PC-9 (cell line): ENCODE measurements around the gene PPP2R2B. TPM values are rescaled to one million over a fixed set of nuclear protein-coding genes. Genes with fewer than 3 reads are reported as not detected.

Experiments
- BruUV-seq: library from RNA; stranded (reverse); fragments of 400-500 nt; replicated peaks from 2 replicates; lab custom pipeline; 2021; lab: Mats Ljungman, UMichigan
- CTCF ChIA-PET: fragments of 300-600 bp; sonication (Branson Sonifier 250); formaldehyde crosslinking; loops from one replicate; lab custom pipeline; 2022; ENCODE audit warnings: antibody characterized with exemption; lab: Charles Lee
- POLR2A ChIA-PET: fragments of 300-600 bp; sonication (Branson Sonifier 250); formaldehyde crosslinking; loops from one replicate; lab custom pipeline; 2022; ENCODE audit warnings: antibody characterized with exemption; ENCODE audit not compliant: unreplicated experiment; lab: Charles Lee
- DNase-seq, 2 experiments: peaks; one replicate each; pipeline versions ENCODE4 v3.0.0 to v3.0.0-alpha.2; 2015 to 2022; ENCODE audit warnings: mixed read lengths in 1 of 2
- H2AFZ ChIP-seq: fragments of 200-600 bp; sonication (generic); 2 replicates; pipeline ENCODE4 v1.8.1; 2017; ENCODE audit warnings: antibody characterized with exemption
- H3F3A ChIP-seq: fragments of 200-600 bp; sonication (generic); 2 replicates; pipeline ENCODE4 v1.8.1; 2017; ENCODE audit warnings: antibody characterized with exemption, mild to moderate bottlenecking, low read depth; ENCODE audit not compliant: insufficient read depth
- H3K27ac ChIP-seq: fragments of 200-600 bp; sonication (generic); 2 replicates; pipeline ENCODE4 v1.6.1; 2016; ENCODE audit warnings: mixed run types
- H3K27me3 ChIP-seq: fragments of 200-600 bp; sonication (generic); 2 replicates; pipeline ENCODE4 v1.6.1; 2016; ENCODE audit warnings: low read depth, mixed run types; ENCODE audit not compliant: insufficient read depth
- H3K36me3 ChIP-seq: fragments of 200-600 bp; sonication (generic); 2 replicates; pipeline ENCODE4 v1.6.1; 2016; ENCODE audit warnings: low read depth, mixed run types
- H3K4me1 ChIP-seq: fragments of 200-600 bp; sonication (generic); replicated peaks from 2 replicates; pipeline ENCODE4 v1.6.1; 2016; ENCODE audit warnings: mixed run types; ENCODE audit not compliant: insufficient read depth
- H3K4me2 ChIP-seq: fragments of 200-600 bp; sonication (generic); 2 replicates; pipeline ENCODE4 v1.6.1; 2017; ENCODE audit warnings: mixed run types
- H3K4me3 ChIP-seq: fragments of 200-600 bp; sonication (generic); 2 replicates; pipeline ENCODE4 v1.6.1; 2016; ENCODE audit warnings: mixed run types
- H3K79me2 ChIP-seq: fragments of 200-600 bp; sonication (generic); 2 replicates; pipeline ENCODE4 v1.6.1; 2017; ENCODE audit warnings: low read depth, mixed run types
- H3K9me2 ChIP-seq: fragments of 200-600 bp; sonication (generic); 2 replicates; pipeline ENCODE4 v1.8.1; 2017; ENCODE audit warnings: mild to moderate bottlenecking; ENCODE audit not compliant: insufficient read depth
- H3K9me3 ChIP-seq: fragments of 200-600 bp; sonication (generic); 2 replicates; pipeline ENCODE4 v1.8.1; 2016; ENCODE audit warnings: low read depth; ENCODE audit not compliant: insufficient read depth
- H4K20me1 ChIP-seq: fragments of 200-600 bp; sonication (generic); 2 replicates; pipeline ENCODE4 v1.8.1; 2017; ENCODE audit not compliant: insufficient read depth
- EZH2 ChIP-seq: fragments of 200-600 bp; sonication (generic); IDR thresholded peaks from 2 replicates; pipeline ENCODE4 v1.8.0; 2017; ENCODE audit warnings: antibody characterized with exemption, low read depth
- intact Hi-C: fragments of 100-400 bp; cut with micrococcal nuclease; formaldehyde crosslinking; loops from one replicate; pipeline ENCODE4 v1.10.0; 2022; ENCODE audit not compliant: unreplicated experiment
- total RNA-seq: library from RNA; stranded (reverse); gene quantifications from 2 replicates; pipeline ENCODE4 v1.2.3, GENCODE V29; 2021
- TF ChIP-seq, protein P1 (sequence below): fragments of 200-600 bp; sonication (generic); conservative IDR thresholded peaks from 2 replicates; pipeline ENCODE4 v1.6.1; 2017; ENCODE audit warnings: mixed run types, antibody characterized with exemption, mild to moderate bottlenecking, moderate library complexity

The PPP2R2B gene
- total RNA-seq, 1 experiment from 2014 or later: not detected

DNA sequence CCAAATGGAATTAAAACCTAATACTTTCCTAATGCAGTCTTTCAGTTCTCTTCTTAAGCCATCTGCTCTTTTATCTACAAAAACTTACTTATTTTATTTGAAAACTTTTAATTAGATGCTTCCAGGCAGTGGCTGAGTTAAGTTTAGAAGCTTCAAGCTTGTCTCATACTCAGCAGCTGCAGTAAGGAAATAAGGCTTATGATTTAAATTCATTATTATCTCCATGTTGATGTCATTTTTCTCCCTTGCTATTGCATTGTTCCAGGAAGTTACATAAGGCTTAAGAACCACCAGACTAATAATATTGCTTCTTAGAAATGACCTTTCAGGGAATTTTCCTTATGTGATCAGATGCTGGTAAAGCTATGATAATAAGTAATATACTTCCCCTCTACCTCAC is 119.6 kb downstream of the PPP2R2B start:
- no peaks in the 10 kb centered on the region for H3F3A ChIP-seq
- no peaks in the 10 kb centered on the region for H3K9me3 ChIP-seq
- H3K4me3 ChIP-seq: no peak overlapping the region
- no peak overlapping the region for H2AFZ ChIP-seq
- CTCF ChIA-PET: no interaction called here
- no peaks in the 10 kb centered on the region for H3K9me2 ChIP-seq
- H3K4me2 ChIP-seq: no peak overlapping the region
- no peaks in the 10 kb centered on the region for H3K36me3 ChIP-seq
- no peaks in the 10 kb centered on the region for H4K20me1 ChIP-seq
- intact Hi-C loops: no loop called here
- no TSS peak for BruUV-seq
- H3K4me1 ChIP-seq: no peaks in the 10 kb centered on the region
- H3K79me2 ChIP-seq: no peaks in the 10 kb centered on the region
- peaks cover 6% of the 10 kb centered on the region; the same call in 1 of the 2 replicates for H3K27me3 ChIP-seq
- TF ChIP-seq, protein P1, sequence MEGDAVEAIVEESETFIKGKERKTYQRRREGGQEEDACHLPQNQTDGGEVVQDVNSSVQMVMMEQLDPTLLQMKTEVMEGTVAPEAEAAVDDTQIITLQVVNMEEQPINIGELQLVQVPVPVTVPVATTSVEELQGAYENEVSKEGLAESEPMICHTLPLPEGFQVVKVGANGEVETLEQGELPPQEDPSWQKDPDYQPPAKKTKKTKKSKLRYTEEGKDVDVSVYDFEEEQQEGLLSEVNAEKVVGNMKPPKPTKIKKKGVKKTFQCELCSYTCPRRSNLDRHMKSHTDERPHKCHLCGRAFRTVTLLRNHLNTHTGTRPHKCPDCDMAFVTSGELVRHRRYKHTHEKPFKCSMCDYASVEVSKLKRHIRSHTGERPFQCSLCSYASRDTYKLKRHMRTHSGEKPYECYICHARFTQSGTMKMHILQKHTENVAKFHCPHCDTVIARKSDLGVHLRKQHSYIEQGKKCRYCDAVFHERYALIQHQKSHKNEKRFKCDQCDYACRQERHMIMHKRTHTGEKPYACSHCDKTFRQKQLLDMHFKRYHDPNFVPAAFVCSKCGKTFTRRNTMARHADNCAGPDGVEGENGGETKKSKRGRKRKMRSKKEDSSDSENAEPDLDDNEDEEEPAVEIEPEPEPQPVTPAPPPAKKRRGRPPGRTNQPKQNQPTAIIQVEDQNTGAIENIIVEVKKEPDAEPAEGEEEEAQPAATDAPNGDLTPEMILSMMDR: no peak
- TF ChIP-seq EZH2: no peak
- H3K27ac ChIP-seq: no peak overlapping the region
- POLR2A ChIA-PET: no interaction called here
- no peak for DNase-seq

DNA sequence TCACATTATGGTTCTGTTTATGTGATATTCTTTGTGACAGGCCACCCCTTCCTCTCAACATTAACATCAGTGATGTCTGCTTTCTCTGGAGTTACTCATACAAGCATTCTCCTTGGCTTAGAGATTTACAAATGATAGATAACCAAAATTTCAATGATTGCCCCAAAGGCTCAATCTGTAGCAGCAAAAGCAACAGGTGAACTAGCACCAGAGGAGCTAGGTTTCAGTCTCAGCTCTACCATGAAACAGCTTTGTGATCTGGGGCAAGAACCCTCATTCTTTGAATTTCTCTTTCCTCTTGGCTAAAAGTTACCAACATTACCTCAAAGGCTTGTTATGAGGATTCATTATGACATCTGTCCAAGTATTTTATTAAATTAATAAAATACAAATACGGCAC is 120.5 kb downstream of the PPP2R2B start:
- BruUV-seq: no TSS peak
- no peaks in the 10 kb centered on the region for H3K79me2 ChIP-seq
- no peaks in the 10 kb centered on the region for H3K9me3 ChIP-seq
- no peaks in the 10 kb centered on the region for H3K9me2 ChIP-seq
- CTCF ChIA-PET: no interaction called here
- H4K20me1 ChIP-seq: no peaks in the 10 kb centered on the region
- H3K4me3 ChIP-seq: no peak overlapping the region
- TF ChIP-seq, protein P1: no peak
- H3K27me3 ChIP-seq: peaks cover 6% of the 10 kb centered on the region; the same call in 1 of the 2 replicates
- no peaks in the 10 kb centered on the region for H3K4me1 ChIP-seq
- DNase-seq: no peak
- H2AFZ ChIP-seq: no peak overlapping the region
- no peaks in the 10 kb centered on the region for H3K36me3 ChIP-seq
- H3F3A ChIP-seq: no peaks in the 10 kb centered on the region
- H3K27ac ChIP-seq: no peak overlapping the region
- H3K4me2 ChIP-seq: no peak overlapping the region
- intact Hi-C loops: no loop called here
- POLR2A ChIA-PET: no interaction called here

DNA sequence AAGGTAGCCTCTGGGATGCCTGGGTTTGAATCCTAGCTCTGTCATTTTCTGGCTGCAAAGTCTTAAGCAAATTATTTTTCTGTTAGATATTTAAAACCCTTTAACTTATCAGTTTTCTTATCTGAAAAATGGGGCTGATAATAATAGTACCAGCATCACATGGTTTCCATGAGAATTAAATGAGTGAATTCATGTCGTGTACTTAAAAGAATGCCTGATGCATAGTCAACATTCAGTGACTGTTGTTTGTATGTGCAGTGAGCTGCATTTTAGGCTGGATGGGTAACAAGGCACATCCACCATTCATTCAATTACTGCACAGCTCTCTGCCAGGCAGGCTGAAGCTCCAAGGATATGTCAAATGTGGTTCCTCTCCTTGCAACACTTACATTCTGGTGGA is 122.0 kb downstream of the PPP2R2B start:
- ChIA-PET POLR2A (no interaction called here), CTCF (no interaction called here)
- intact Hi-C loops: no loop called here
- Histone ChIP-seq H3F3A (no peaks in the 10 kb centered on the region), H3K9me3 (no peaks in the 10 kb centered on the region), H3K36me3 (no peaks in the 10 kb centered on the region), H3K4me1 (no peaks in the 10 kb centered on the region), H3K79me2 (no peaks in the 10 kb centered on the region), H3K27me3 (peaks cover 6% of the 10 kb centered on the region; the same call in 1 of the 2 replicates), H3K9me2 (no peaks in the 10 kb centered on the region), H3K4me3 (no peak overlapping the region), H3K4me2 (no peak overlapping the region), H3K27ac (no peak overlapping the region), H4K20me1 (no peaks in the 10 kb centered on the region), H2AFZ (no peak overlapping the region)
- BruUV-seq: no TSS peak
- DNase-seq: no peak
- no peak for TF ChIP-seq EZH2
- TF ChIP-seq, protein P1: no peak
